A673 (cell line): ENCODE data around the gene CROCC2. TPM values are rescaled to one million over a fixed set of nuclear protein-coding genes. Genes with fewer than 3 reads are reported as not detected.

Experiments
- BruUV-seq: library from RNA; stranded (reverse); fragments of 400-500 nt; replicated peaks from 2 replicates; lab custom pipeline; 2021; lab: Mats Ljungman, UMichigan
- CTCF ChIA-PET: fragments of 300-600 bp; sonication (Branson Sonifier 250); formaldehyde crosslinking; loops from one replicate; lab custom pipeline; 2022; ENCODE audit warnings: antibody characterized with exemption; lab: Charles Lee
- POLR2A ChIA-PET: fragments of 300-600 bp; sonication (Branson Sonifier 250); formaldehyde crosslinking; loops from one replicate; lab custom pipeline; 2022; ENCODE audit warnings: antibody characterized with exemption; ENCODE audit not compliant: low non-redundant PET; lab: Charles Lee
- DNase-seq: peaks from one replicate; pipeline ENCODE4 v3.0.0-alpha.2; 2015; ENCODE audit warnings: low spot score
- H3K27ac ChIP-seq: fragments of 200-600 bp; sonication (generic); 2 replicates; pipeline ENCODE4 v1.5.1; 2016; ENCODE audit warnings: mixed run types, low read depth, mild to moderate bottlenecking, mixed read lengths, antibody characterized with exemption, low read length; ENCODE audit not compliant: poor library complexity, severe bottlenecking
- H3K27me3 ChIP-seq: fragments of 200-600 bp; sonication (generic); replicated peaks from 2 replicates; pipeline ENCODE4 v1.6.1; 2017; ENCODE audit warnings: mixed run types, low read depth, mild to moderate bottlenecking, mixed read lengths, antibody characterized with exemption, low read length; ENCODE audit not compliant: insufficient read depth, poor library complexity
- H3K36me3 ChIP-seq: fragments of 200-600 bp; sonication (generic); 2 replicates; pipeline ENCODE4 v1.6.1; 2016; ENCODE audit warnings: mixed run types, mild to moderate bottlenecking, mixed read lengths, antibody characterized with exemption, low read length; ENCODE audit not compliant: insufficient read depth, poor library complexity, severe bottlenecking
- H3K4me1 ChIP-seq: fragments of 200-600 bp; sonication (generic); 2 replicates; pipeline ENCODE4 v1.6.1; 2017; ENCODE audit warnings: mixed run types, mild to moderate bottlenecking, mixed read lengths, antibody characterized with exemption, low read length; ENCODE audit not compliant: insufficient read depth, poor library complexity, severe bottlenecking
- H3K4me3 ChIP-seq: fragments of 200-600 bp; sonication (generic); 2 replicates; pipeline ENCODE4 v1.5.1; 2016; ENCODE audit warnings: low read depth, mixed run types, mild to moderate bottlenecking, mixed read lengths, low read length; ENCODE audit not compliant: poor library complexity, severe bottlenecking
- H3K9me3 ChIP-seq: fragments of 200-600 bp; sonication (generic); 2 replicates; pipeline ENCODE4 v1.6.1; 2016; ENCODE audit warnings: mixed run types, low read depth, mild to moderate bottlenecking, mixed read lengths, antibody characterized with exemption, low read length; ENCODE audit not compliant: poor library complexity, severe bottlenecking
- EZH2 ChIP-seq: fragments of 200-600 bp; sonication (generic); IDR thresholded peaks from 2 replicates; pipeline ENCODE4 v1.6.1; 2017; ENCODE audit warnings: borderline replicate concordance, low read depth, mild to moderate bottlenecking, mixed read lengths, antibody characterized with exemption, low read length; ENCODE audit not compliant: poor library complexity, severe bottlenecking
- intact Hi-C: fragments of 100-400 bp; cut with micrococcal nuclease; formaldehyde crosslinking; loops from one replicate; pipeline ENCODE4 v1.10.0; 2022; ENCODE audit not compliant: unreplicated experiment
- total RNA-seq: library from RNA; stranded (reverse); gene quantifications from 2 replicates; pipeline ENCODE4 v1.2.3, GENCODE V29; 2021
- TF ChIP-seq, protein P1 (sequence below): fragments of 300-800, 200-600 bp; sonication (generic); conservative IDR thresholded peaks from 2 replicates; pipeline ENCODE4 v1.5.1; 2017; ENCODE audit warnings: low read depth, mild to moderate bottlenecking, antibody characterized with exemption, low read length, moderate library complexity, mixed read lengths

The CROCC2 gene
- total RNA-seq, 1 experiment from 2014 or later, result not detected

GRCh38 chr2:240959214-240959940 lies 53.2 kb downstream of the CROCC2 start:
- no peak overlapping the region for H3K4me3 ChIP-seq
- BruUV-seq, result no TSS peak
- TF ChIP-seq EZH2, result no peak
- TF ChIP-seq, protein P1, sequence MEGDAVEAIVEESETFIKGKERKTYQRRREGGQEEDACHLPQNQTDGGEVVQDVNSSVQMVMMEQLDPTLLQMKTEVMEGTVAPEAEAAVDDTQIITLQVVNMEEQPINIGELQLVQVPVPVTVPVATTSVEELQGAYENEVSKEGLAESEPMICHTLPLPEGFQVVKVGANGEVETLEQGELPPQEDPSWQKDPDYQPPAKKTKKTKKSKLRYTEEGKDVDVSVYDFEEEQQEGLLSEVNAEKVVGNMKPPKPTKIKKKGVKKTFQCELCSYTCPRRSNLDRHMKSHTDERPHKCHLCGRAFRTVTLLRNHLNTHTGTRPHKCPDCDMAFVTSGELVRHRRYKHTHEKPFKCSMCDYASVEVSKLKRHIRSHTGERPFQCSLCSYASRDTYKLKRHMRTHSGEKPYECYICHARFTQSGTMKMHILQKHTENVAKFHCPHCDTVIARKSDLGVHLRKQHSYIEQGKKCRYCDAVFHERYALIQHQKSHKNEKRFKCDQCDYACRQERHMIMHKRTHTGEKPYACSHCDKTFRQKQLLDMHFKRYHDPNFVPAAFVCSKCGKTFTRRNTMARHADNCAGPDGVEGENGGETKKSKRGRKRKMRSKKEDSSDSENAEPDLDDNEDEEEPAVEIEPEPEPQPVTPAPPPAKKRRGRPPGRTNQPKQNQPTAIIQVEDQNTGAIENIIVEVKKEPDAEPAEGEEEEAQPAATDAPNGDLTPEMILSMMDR, result no peak
- no peak overlapping the region for H3K27ac ChIP-seq
- DNase-seq, result no peak
- ChIA-PET CTCF (no interaction called here), POLR2A (no interaction called here)
- no peaks in the 10 kb centered on the region for H3K9me3 ChIP-seq
- H3K4me1 ChIP-seq, result peaks cover 30% of the 10 kb centered on the region
- intact Hi-C loops, result no loop called here
- H3K27me3 ChIP-seq, result no peaks in the 10 kb centered on the region
- H3K36me3 ChIP-seq, result no peaks in the 10 kb centered on the region

DNA sequence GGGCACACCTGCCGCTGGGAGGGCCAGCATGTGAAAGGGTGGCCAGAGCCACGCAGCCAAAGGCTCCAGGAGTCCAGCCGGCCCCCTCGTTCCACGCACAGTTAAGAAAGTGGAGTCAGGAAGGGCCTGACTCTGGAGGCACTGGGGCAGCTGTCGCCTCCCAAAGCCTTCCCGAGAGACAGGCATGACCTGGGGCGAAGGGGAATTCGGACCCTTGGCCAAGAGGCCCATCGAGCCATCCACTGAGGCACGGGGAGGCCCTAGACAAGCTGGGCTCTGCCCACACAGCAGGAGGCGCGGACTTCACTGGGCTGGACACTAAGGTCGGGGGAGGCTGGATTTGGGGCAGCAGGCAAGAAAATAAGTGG lies 53.8 kb downstream of the CROCC2 start:
- Histone ChIP-seq H3K4me1 (peaks cover 30% of the 10 kb centered on the region), H3K27me3 (no peaks in the 10 kb centered on the region), H3K4me3 (no peak overlapping the region), H3K9me3 (no peaks in the 10 kb centered on the region), H3K27ac (no peak overlapping the region), H3K36me3 (no peaks in the 10 kb centered on the region)
- CTCF ChIA-PET, result no interaction called here
- TF ChIP-seq, protein P1, result no peak
- no peak for TF ChIP-seq EZH2
- intact Hi-C loops, result no loop called here
- no TSS peak for BruUV-seq
- POLR2A ChIA-PET, result no interaction called here
- no peak for DNase-seq

- Histone ChIP-seq H3K4me3 (no peak overlapping the region), H3K27ac (no peak overlapping the region), H3K27me3 (no peaks in the 10 kb centered on the region), H3K36me3 (no peaks in the 10 kb centered on the region), H3K4me1 (peaks cover 30% of the 10 kb centered on the region), H3K9me3 (no peaks in the 10 kb centered on the region)
- ChIA-PET CTCF (no interaction called here), POLR2A (no interaction called here)
- no peak for TF ChIP-seq EZH2
- TF ChIP-seq, protein P1, result no peak
- no peak for DNase-seq
- intact Hi-C loops, result no loop called here
- BruUV-seq, result no TSS peak
Observed at GRCh38 chr2:240960309-240960970, 54.3 kb downstream of the CROCC2 start.
